Keratinocyte (primary cell): ENCODE results near the gene NOL7. TPM values are rescaled to one million over a fixed set of nuclear protein-coding genes. Genes with fewer than 3 reads are reported as not detected.

Experiments
- DNase-seq: peaks from one replicate; pipeline ENCODE4 v3.0.0-alpha.2; 2011; ENCODE audit warnings: low read depth, missing footprints, low spot score
- FAIRE-seq: peaks from 2 replicates; lab custom pipeline; 2011; peaks lifted over from hg19 to GRCh38; lab: Jason Lieb, UNC
- H2AFZ ChIP-seq: 2 replicates; pipeline ENCODE4 v1.6.0; 2012; ENCODE audit warnings: low read length, control low read depth, inconsistent platforms; ENCODE audit not compliant: control insufficient read depth
- H3K27ac ChIP-seq: 2 replicates; pipeline ENCODE4 v1.5.1; 2011; ENCODE audit warnings: low read length; ENCODE audit not compliant: control insufficient read depth, insufficient read depth
- H3K27me3 ChIP-seq: 3 replicates; pipeline ENCODE4 v1.6.0; 2011; ENCODE audit warnings: low read length; ENCODE audit not compliant: control insufficient read depth, insufficient read depth; ENCODE audit errors: extremely low read depth
- H3K36me3 ChIP-seq, 2 experiments: 2 replicates in 1 of 2; 3 replicates in 1 of 2; pipeline ENCODE4 v1.5.1; 2011; ENCODE audit warnings: low read length in 2 of 2, mild to moderate bottlenecking in 1 of 2; ENCODE audit not compliant: control insufficient read depth in 2 of 2, insufficient read depth in 2 of 2; ENCODE audit errors: extremely low read depth in 1 of 2
- H3K4me1 ChIP-seq: 3 replicates; pipeline ENCODE4 v1.5.1; 2011; ENCODE audit warnings: low read length; ENCODE audit not compliant: control insufficient read depth, insufficient read depth; ENCODE audit errors: extremely low read depth
- H3K4me2 ChIP-seq: 3 replicates; pipeline ENCODE4 v1.6.0; 2011; ENCODE audit warnings: low read depth, low read length; ENCODE audit not compliant: control insufficient read depth, insufficient read depth; ENCODE audit errors: extremely low read depth
- H3K4me3 ChIP-seq, 3 experiments: fragments of 200-600 bp in 1 of 3; sonication (generic) in 1 of 3; 2 replicates in 2 of 3; 3 replicates in 1 of 3; pipeline ENCODE4 v1.5.1; 2011 to 2016; ENCODE audit warnings: low read length in 3 of 3, mild to moderate bottlenecking in 3 of 3, control low read depth in 2 of 3, inconsistent platforms in 1 of 3, low read depth in 1 of 3, mixed read lengths in 1 of 3, mixed run types in 1 of 3, moderate library complexity in 1 of 3; ENCODE audit not compliant: control insufficient read depth in 2 of 3, insufficient read depth in 2 of 3; ENCODE audit errors: extremely low read depth in 1 of 3
- H3K79me2 ChIP-seq: 2 replicates; pipeline ENCODE4 v1.6.0; 2012; ENCODE audit warnings: low read length; ENCODE audit not compliant: control insufficient read depth, insufficient read depth
- H3K9ac ChIP-seq: 3 replicates; pipeline ENCODE4 v1.6.0; 2011; ENCODE audit warnings: low read length; ENCODE audit not compliant: control insufficient read depth, insufficient read depth; ENCODE audit errors: extremely low read depth
- H3K9me1 ChIP-seq: 3 replicates; pipeline ENCODE4 v1.6.0; 2011; ENCODE audit warnings: low read length; ENCODE audit not compliant: control insufficient read depth, insufficient read depth; ENCODE audit errors: extremely low read depth
- H3K9me3 ChIP-seq: 2 replicates; pipeline ENCODE4 v1.5.1; 2012; ENCODE audit warnings: low read depth, low read length; ENCODE audit not compliant: control insufficient read depth
- H4K20me1 ChIP-seq: 3 replicates; pipeline ENCODE4 v1.6.0; 2011; ENCODE audit warnings: low read length; ENCODE audit not compliant: control insufficient read depth, insufficient read depth; ENCODE audit errors: extremely low read depth
- CTCF ChIP-seq, 3 experiments: IDR thresholded peaks in 1 of 3; conservative IDR thresholded peaks in 1 of 3; optimal IDR thresholded peaks in 1 of 3; 2 replicates in 2 of 3; 3 replicates in 1 of 3; pipeline versions ENCODE3 to v1.5.1; 2011; ENCODE audit warnings: low read length in 3 of 3, mild to moderate bottlenecking in 3 of 3, moderate library complexity in 2 of 3, control low read depth in 1 of 3, inconsistent platforms in 1 of 3; ENCODE audit not compliant: insufficient read depth in 2 of 3; ENCODE audit errors: extremely low read depth in 1 of 3
- EZH2 ChIP-seq: IDR thresholded peaks from one replicate; pipeline ENCODE4 v1.6.1; 2012; ENCODE audit warnings: inconsistent platforms, mild to moderate bottlenecking, low read length, moderate library complexity
- dilution Hi-C: fragments of 300-500 bp; cut with MboI; formaldehyde crosslinking; loops from one replicate; pipeline ENCODE4 v1.7.0; 2020; ENCODE audit warnings: low sequenced_read_pairs; ENCODE audit not compliant: extremely low pct_ligation_motif_present
- polyA plus RNA-seq, 5 experiments: library from polyadenylated mRNA; depleted of rRNA in 3 of 5; stranded (reverse) in 3 of 5; stranded (forward) in 1 of 5; unstranded in 1 of 5; fragments of >200 nt; gene quantifications; 1 replicate in 1 of 5; 2 replicates in 3 of 5; 3 replicates in 1 of 5; pipeline versions ENCODE4 v1.2.1 to v1.2.3, GENCODE V29; 2011 to 2012; ENCODE audit warnings: missing spikeins in 2 of 5, low read depth in 1 of 5, low replicate concordance in 1 of 5

NOL7 gene
- polyA plus RNA-seq, 1 donor (not counting 4 experiments of a cell fraction or from before 2014, with no cell fraction given), result 45.3 TPM

- H3K27me3 ChIP-seq, result no peaks in the 10 kb centered on the region
- no peak overlapping the region for H3K9ac ChIP-seq
- TF ChIP-seq EZH2, result no peak
- TF ChIP-seq CTCF (optimal IDR thresholded peaks at IDR 0.05 in 1 of 3, IDR thresholded peaks at IDR 0.05 in 1 of 3, conservative IDR thresholded peaks at IDR 0.05 in 1 of 3; ENCODE audit: extremely low read depth in 1 of 3, insufficient read depth in 2 of 3, low read length in 3 of 3), result no peak
- dilution Hi-C loops, result no loop called here
- DNase-seq, result no peak
- no peak overlapping the region for H3K4me3 ChIP-seq
- H3K9me1 ChIP-seq, result no peaks in the 10 kb centered on the region
- H3K79me2 ChIP-seq, result no peaks in the 10 kb centered on the region
- peaks cover 3 to 14% of the 10 kb centered on the region in 2 experiments for H3K36me3 ChIP-seq
- H3K27ac ChIP-seq, result no peak overlapping the region
- H3K9me3 ChIP-seq, result no peaks in the 10 kb centered on the region
- no peak overlapping the region for H3K4me2 ChIP-seq
- H3K4me1 ChIP-seq, result no peaks in the 10 kb centered on the region
- no peaks in the 10 kb centered on the region for H4K20me1 ChIP-seq
- no peak for FAIRE-seq
- H2AFZ ChIP-seq, result no peak overlapping the region
Measured at GRCh38 chr6:13630499-13630898, 15.4 kb downstream of the NOL7 start.

GRCh38 chr6:13633343-13633742 lies 18.2 kb downstream of the NOL7 start:
- FAIRE-seq, result no peak
- H3K36me3 ChIP-seq, result peaks cover 8 to 23% of the 10 kb centered on the region in 2 experiments

More at GRCh38 chr6:13633343-13633742, 18.2 kb downstream of the NOL7 start:
- H3K27ac ChIP-seq, result no peak overlapping the region
- no peaks in the 10 kb centered on the region for H3K27me3 ChIP-seq
- DNase-seq, result no peak
- H4K20me1 ChIP-seq, result no peaks in the 10 kb centered on the region
- no peak overlapping the region for H3K4me3 ChIP-seq
- no peaks in the 10 kb centered on the region for H3K9me1 ChIP-seq
- H3K9ac ChIP-seq, result no peak overlapping the region
- TF ChIP-seq CTCF (optimal IDR thresholded peaks at IDR 0.05 in 1 of 3, IDR thresholded peaks at IDR 0.05 in 1 of 3, conservative IDR thresholded peaks at IDR 0.05 in 1 of 3; ENCODE audit: extremely low read depth in 1 of 3, insufficient read depth in 2 of 3, low read length in 3 of 3) (no peak), EZH2 (no peak)
- H3K4me1 ChIP-seq, result no peaks in the 10 kb centered on the region
- no peaks in the 10 kb centered on the region for H3K79me2 ChIP-seq
- no peaks in the 10 kb centered on the region for H3K9me3 ChIP-seq
- dilution Hi-C loops, result no loop called here
- no peak overlapping the region for H3K4me2 ChIP-seq
- no peak overlapping the region for H2AFZ ChIP-seq
